Uterus (tissue), 2 donors: ENCODE measurements around the gene MPP7.

Experiments used
- POLR2A ChIP-seq, 2 donors: fragments of 450-650 bp; IDR thresholded peaks; one replicate each; pipeline ENCODE4 v1.6.1; 2016; ENCODE audit warnings: antibody characterized with exemption in 2 of 2, mild to moderate bottlenecking in 1 of 2, moderate library complexity in 1 of 2
- TF ChIP-seq, protein P1 (sequence below), 4 experiments: fragments of 200-600 bp in 2 of 4; fragments of 450-650 bp in 2 of 4; sonication (generic) in 2 of 4; IDR thresholded peaks; one replicate each; pipeline ENCODE4 v1.5.1; 2016 to 2019; ENCODE audit warnings: antibody characterized with exemption in 4 of 4, mild to moderate bottlenecking in 2 of 4, moderate library complexity in 1 of 4

DNA sequence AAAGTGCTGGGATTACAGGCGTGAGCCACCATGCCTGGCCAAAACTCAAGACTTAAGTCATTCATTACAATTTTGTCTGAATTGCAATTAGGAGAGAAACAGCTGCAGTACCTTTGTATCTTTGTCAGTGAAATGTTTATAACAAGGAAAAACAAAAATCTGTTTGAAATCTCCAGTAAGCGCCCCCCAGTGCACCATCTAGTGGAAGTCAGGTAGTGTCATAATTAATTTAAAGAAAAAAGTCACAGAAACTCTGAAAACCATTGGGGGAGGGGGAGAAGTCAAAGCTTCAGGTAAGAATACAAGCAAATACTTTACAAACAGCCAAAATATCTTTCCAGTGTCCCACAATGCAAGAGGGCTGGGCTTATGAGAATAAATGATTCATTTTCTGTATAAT lies 2.8 kb downstream of the MPP7 start:
- TF ChIP-seq, protein P1, sequence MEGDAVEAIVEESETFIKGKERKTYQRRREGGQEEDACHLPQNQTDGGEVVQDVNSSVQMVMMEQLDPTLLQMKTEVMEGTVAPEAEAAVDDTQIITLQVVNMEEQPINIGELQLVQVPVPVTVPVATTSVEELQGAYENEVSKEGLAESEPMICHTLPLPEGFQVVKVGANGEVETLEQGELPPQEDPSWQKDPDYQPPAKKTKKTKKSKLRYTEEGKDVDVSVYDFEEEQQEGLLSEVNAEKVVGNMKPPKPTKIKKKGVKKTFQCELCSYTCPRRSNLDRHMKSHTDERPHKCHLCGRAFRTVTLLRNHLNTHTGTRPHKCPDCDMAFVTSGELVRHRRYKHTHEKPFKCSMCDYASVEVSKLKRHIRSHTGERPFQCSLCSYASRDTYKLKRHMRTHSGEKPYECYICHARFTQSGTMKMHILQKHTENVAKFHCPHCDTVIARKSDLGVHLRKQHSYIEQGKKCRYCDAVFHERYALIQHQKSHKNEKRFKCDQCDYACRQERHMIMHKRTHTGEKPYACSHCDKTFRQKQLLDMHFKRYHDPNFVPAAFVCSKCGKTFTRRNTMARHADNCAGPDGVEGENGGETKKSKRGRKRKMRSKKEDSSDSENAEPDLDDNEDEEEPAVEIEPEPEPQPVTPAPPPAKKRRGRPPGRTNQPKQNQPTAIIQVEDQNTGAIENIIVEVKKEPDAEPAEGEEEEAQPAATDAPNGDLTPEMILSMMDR (IDR thresholded peaks at IDR 0.05): peak in 1 of 4 experiments; percentile 12
- no peak for TF ChIP-seq POLR2A (IDR thresholded peaks at IDR 0.05)
